ENCODE data around the gene KRT35. TPM values are rescaled to one million over a fixed set of nuclear protein-coding genes. Genes with fewer than 3 reads are reported as not detected.

Gene KRT35
- total RNA-seq, 1 experiment from 2014 or later: not detected

- H3K27ac ChIP-seq (ENCODE audit: low read depth, low read length): peak overlapping the region; percentile 55; the same call in 1 of the 2 replicates
Measured at GRCh38 chr17:41464682-41465081, 16.3 kb downstream of the KRT35 start.

More at GRCh38 chr17:41464682-41465081, 16.3 kb downstream of the KRT35 start:
- H3K4me3 ChIP-seq (replicated peaks in 1 of 2; ENCODE audit: low read depth in 1 of 2, low read length in 2 of 2): peak overlapping the region in 1 of 2 experiments; percentile 12; a peak in 2 of 4 replicates
- H3K9me3 ChIP-seq (ENCODE audit: control insufficient read depth in 1 of 2, insufficient read depth in 1 of 2, low read depth in 1 of 2, low read length in 2 of 2): peaks cover 3 to 7% of the 10 kb centered on the region in 2 experiments; a peak in 1 of 4 replicates
- TF ChIP-seq CBX3 (IDR thresholded peaks at IDR 0.05; ENCODE audit: low read depth) (peak; percentile 81), MAX (IDR thresholded peaks at IDR 0.05) (peak; percentile 50; the same call in 1 of the 2 replicates), CTCF (IDR thresholded peaks at IDR 0.05 in 2 of 3, conservative IDR thresholded peaks at IDR 0.05 in 1 of 3; ENCODE audit: borderline replicate concordance in 1 of 3, insufficient read depth in 1 of 3, low read depth in 2 of 3, low read length in 2 of 3) (no peak), YY1 (IDR thresholded peaks at IDR 0.05; ENCODE audit: extremely low read depth, insufficient replicate concordance, low read depth, low read length) (peak; percentile 39), ATF3 (IDR thresholded peaks at IDR 0.05) (no peak), JUND (IDR thresholded peaks at IDR 0.05) (peak; percentile 88), SP1 (IDR thresholded peaks at IDR 0.05; ENCODE audit: low read depth) (peak; percentile 86), TCF7L2 (IDR thresholded peaks at IDR 0.05; ENCODE audit: borderline replicate concordance, extremely low read depth, insufficient read depth, insufficient read length) (peak; percentile 19), SRF (IDR thresholded peaks at IDR 0.05; ENCODE audit: low read depth) (peak; percentile 58; the same call in 1 of the 2 replicates), ZNF274 (IDR thresholded peaks at IDR 0.05; ENCODE audit: low read depth, low read length) (no peak), ELF1 (IDR thresholded peaks at IDR 0.05; ENCODE audit: borderline replicate concordance, low read depth) (no peak), FOSL1 (IDR thresholded peaks at IDR 0.05; ENCODE audit: low read depth) (peak; percentile 90), SIN3A (IDR thresholded peaks at IDR 0.05; ENCODE audit: low read depth) (no peak), REST (IDR thresholded peaks at IDR 0.05; ENCODE audit: low read depth) (no peak), RAD21 (IDR thresholded peaks at IDR 0.05; ENCODE audit: low read depth) (0 out of 2 replicates have a peak, but pooled peaks have one; percentile 11), POLR2AphosphoS5 (IDR thresholded peaks at IDR 0.05; ENCODE audit: low read depth, low read length) (peak; percentile 38; the same call in 1 of the 2 replicates), ZBTB33 (IDR thresholded peaks at IDR 0.05; ENCODE audit: extremely low read depth, insufficient replicate concordance, low read length) (peak; percentile 26)
- RAD21 ChIA-PET (ENCODE audit: low non-redundant PET in 1 of 2, low total read pairs in 2 of 2, uncharacterized antibody in 2 of 2, unreplicated experiment in 2 of 2): no interaction called here
- peaks cover 15 to 26% of the 10 kb centered on the region in 2 experiments for H3K4me1 ChIP-seq (ENCODE audit: control insufficient read depth in 1 of 2, insufficient read depth in 2 of 2, low read length in 2 of 2)
- H3K4me2 ChIP-seq (ENCODE audit: low read length): peak overlapping the region; percentile 70
- H3K79me2 ChIP-seq (ENCODE audit: insufficient read depth, low read length): no peaks in the 10 kb centered on the region
- H4K20me1 ChIP-seq (ENCODE audit: insufficient read depth): no peaks in the 10 kb centered on the region
- peak; percentile 95 for ATAC-seq
- no peak overlapping the region for H2AFZ ChIP-seq (ENCODE audit: low read depth, low read length, poor library complexity, severe bottlenecking)
- DNase-seq (ENCODE audit: low read depth, low spot score): peak; percentile 79
- intact Hi-C loops (cut with micrococcal nuclease): no loop called here
- POLR2A ChIA-PET: no interaction called here
- no peaks in the 10 kb centered on the region for H3K36me3 ChIP-seq (ENCODE audit: control insufficient read depth in 1 of 2, insufficient read depth in 2 of 2, low read length in 2 of 2)
- no peaks in the 10 kb centered on the region for H3K27me3 ChIP-seq (ENCODE audit: insufficient read depth, low read length)
- BruUV-seq (replicated peaks): no TSS peak
- H3K9ac ChIP-seq (ENCODE audit: low read length): peak overlapping the region; percentile 43
- H3K9me2 ChIP-seq (ENCODE audit: insufficient read depth): no peaks in the 10 kb centered on the region
- CTCF ChIA-PET: no interaction called here

Measured in HCT116 (cell line).